HL-60 (cell line): Measurements from ENCODE around the gene RFFL.

ENCODE experiments used
- DNase-seq, 2 experiments: peaks; one replicate each; pipeline ENCODE4 v3.0.0-alpha.2; 2010 to 2020; ENCODE audit warnings: low read depth in 1 of 2, low spot score in 1 of 2
- H3K27ac ChIP-seq: fragments of 250-450 bp; sonication (Bioruptor Pico); replicated peaks from 2 replicates; pipeline ENCODE4 v1.5.1; 2020; ENCODE audit warnings: mild to moderate bottlenecking, moderate library complexity
- H3K27me3 ChIP-seq: fragments of 250-450 bp; sonication (Bioruptor Pico); 2 replicates; pipeline ENCODE4 v1.5.1; 2021; ENCODE audit warnings: mild to moderate bottlenecking, moderate library complexity; ENCODE audit not compliant: insufficient read depth, poor library complexity, severe bottlenecking
- H3K4me3 ChIP-seq: replicated peaks from 2 replicates; pipeline ENCODE4 v1.5.1; 2011; ENCODE audit warnings: mild to moderate bottlenecking, control low read depth, low read length; ENCODE audit not compliant: insufficient read depth
- GABPA ChIP-seq: IDR thresholded peaks from 2 replicates; pipeline ENCODE4 v1.6.1; 2012; ENCODE audit warnings: low read depth
- POLR2AphosphoS5 ChIP-seq: IDR thresholded peaks from 2 replicates; pipeline ENCODE4 v1.6.1; 2012; ENCODE audit warnings: low read depth
- SPI1 ChIP-seq: IDR thresholded peaks from 2 replicates; pipeline ENCODE4 v1.6.1; 2012; ENCODE audit warnings: low read depth, mild to moderate bottlenecking, borderline replicate concordance
- TF ChIP-seq, protein P1 (sequence below): IDR thresholded peaks from one replicate; pipeline ENCODE4 v1.5.1; 2011; ENCODE audit warnings: low read length, control low read depth, inconsistent platforms; ENCODE audit not compliant: insufficient read depth
- TF ChIP-seq, protein P2 (sequence below): IDR thresholded peaks from 2 replicates; pipeline ENCODE4 v1.6.1; 2012; ENCODE audit warnings: low read depth; ENCODE audit not compliant: insufficient replicate concordance

The RFFL gene

DNA sequence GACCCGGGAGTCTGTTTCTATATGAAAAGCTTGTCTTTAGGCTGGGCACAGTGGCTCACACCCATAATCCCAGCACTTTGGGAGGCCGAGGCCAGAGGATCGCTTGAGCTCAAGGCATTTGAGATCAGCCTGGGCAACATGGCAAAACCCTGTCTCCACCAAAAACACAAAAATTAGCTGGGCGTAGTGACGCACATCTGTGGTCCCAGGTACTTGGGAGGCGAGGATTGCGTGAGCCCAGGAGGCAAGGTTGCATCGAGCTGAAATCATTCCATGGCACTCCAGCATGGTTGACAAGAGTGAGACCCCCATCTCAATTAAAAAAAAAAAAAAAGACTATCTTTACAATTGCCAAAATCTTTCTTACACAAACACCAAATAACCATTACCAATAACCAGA lies 22.7 kb upstream of the RFFL start:
- Histone ChIP-seq H3K4me3 (no peak overlapping the region), H3K27ac (no peak overlapping the region), H3K27me3 (no peaks in the 10 kb centered on the region)
- no peak for DNase-seq
- TF ChIP-seq, protein P1, sequence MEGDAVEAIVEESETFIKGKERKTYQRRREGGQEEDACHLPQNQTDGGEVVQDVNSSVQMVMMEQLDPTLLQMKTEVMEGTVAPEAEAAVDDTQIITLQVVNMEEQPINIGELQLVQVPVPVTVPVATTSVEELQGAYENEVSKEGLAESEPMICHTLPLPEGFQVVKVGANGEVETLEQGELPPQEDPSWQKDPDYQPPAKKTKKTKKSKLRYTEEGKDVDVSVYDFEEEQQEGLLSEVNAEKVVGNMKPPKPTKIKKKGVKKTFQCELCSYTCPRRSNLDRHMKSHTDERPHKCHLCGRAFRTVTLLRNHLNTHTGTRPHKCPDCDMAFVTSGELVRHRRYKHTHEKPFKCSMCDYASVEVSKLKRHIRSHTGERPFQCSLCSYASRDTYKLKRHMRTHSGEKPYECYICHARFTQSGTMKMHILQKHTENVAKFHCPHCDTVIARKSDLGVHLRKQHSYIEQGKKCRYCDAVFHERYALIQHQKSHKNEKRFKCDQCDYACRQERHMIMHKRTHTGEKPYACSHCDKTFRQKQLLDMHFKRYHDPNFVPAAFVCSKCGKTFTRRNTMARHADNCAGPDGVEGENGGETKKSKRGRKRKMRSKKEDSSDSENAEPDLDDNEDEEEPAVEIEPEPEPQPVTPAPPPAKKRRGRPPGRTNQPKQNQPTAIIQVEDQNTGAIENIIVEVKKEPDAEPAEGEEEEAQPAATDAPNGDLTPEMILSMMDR: no peak
- TF ChIP-seq, protein P2, sequence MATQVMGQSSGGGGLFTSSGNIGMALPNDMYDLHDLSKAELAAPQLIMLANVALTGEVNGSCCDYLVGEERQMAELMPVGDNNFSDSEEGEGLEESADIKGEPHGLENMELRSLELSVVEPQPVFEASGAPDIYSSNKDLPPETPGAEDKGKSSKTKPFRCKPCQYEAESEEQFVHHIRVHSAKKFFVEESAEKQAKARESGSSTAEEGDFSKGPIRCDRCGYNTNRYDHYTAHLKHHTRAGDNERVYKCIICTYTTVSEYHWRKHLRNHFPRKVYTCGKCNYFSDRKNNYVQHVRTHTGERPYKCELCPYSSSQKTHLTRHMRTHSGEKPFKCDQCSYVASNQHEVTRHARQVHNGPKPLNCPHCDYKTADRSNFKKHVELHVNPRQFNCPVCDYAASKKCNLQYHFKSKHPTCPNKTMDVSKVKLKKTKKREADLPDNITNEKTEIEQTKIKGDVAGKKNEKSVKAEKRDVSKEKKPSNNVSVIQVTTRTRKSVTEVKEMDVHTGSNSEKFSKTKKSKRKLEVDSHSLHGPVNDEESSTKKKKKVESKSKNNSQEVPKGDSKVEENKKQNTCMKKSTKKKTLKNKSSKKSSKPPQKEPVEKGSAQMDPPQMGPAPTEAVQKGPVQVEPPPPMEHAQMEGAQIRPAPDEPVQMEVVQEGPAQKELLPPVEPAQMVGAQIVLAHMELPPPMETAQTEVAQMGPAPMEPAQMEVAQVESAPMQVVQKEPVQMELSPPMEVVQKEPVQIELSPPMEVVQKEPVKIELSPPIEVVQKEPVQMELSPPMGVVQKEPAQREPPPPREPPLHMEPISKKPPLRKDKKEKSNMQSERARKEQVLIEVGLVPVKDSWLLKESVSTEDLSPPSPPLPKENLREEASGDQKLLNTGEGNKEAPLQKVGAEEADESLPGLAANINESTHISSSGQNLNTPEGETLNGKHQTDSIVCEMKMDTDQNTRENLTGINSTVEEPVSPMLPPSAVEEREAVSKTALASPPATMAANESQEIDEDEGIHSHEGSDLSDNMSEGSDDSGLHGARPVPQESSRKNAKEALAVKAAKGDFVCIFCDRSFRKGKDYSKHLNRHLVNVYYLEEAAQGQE: no peak
- TF ChIP-seq GABPA (no peak), SPI1 (no peak), POLR2AphosphoS5 (no peak)

DNA sequence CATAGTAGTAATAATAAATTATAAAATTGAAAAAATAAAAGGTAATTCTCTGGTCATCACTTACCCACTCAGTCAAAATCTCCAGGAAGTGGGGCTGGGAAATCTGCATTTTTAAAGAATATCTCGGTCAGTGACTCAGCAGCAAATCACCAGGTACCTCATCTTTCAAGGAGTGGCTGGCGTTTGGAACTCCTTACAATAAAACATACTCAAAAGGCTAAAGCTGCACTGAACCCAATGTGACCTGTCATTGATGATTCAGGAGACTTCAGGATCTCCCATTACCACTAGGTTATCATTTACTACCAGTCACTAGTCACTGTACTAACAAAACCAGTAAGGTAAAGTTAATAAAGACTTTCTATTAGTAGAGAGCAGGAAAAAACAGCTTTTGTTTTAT lies 21.5 kb upstream of the RFFL start:
- Histone ChIP-seq H3K27ac (no peak overlapping the region), H3K4me3 (no peak overlapping the region), H3K27me3 (no peaks in the 10 kb centered on the region)
- DNase-seq: no peak
- TF ChIP-seq POLR2AphosphoS5 (no peak), SPI1 (no peak), GABPA (no peak)
- TF ChIP-seq, protein P1: no peak
- TF ChIP-seq, protein P2: no peak

DNA sequence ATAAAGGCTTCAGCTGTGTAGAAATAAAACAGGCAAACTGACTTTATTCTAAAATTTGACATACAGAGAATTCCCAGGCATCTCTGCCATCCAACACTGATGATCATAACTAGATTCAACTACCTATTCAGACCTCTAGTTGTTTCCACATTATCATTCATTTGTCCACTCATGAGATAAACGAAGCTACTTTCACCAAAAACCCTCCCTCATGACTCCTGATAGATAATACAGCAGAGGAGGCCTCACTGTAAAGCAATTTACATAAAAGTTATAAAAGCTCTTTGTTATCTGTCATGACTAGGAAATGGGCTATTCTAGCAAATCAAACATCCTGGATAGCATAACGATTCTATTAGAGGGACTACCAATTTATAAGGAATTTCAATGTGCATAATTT lies 19.6 kb upstream of the RFFL start:
- Histone ChIP-seq H3K27me3 (no peaks in the 10 kb centered on the region), H3K27ac (no peak overlapping the region), H3K4me3 (no peak overlapping the region)
- no peak for DNase-seq
- TF ChIP-seq, protein P2: no peak
- TF ChIP-seq GABPA: no peak
- TF ChIP-seq POLR2AphosphoS5: no peak
